HG02981 (cell line): ENCODE measurements around the gene OR10G6.
"Not testable (repeated sequence)": the region's sequence is repeated elsewhere in the genome, so short reads cannot be mapped to it uniquely, and the experiment has no call there.

ENCODE experiments used
- ATAC-seq: cut with Tn5 transposase; IDR thresholded peaks from one replicate; pipeline ENCODE4 v1.9.1; 2021; ENCODE audit warnings: mild to moderate bottlenecking, moderate library complexity; ENCODE audit not compliant: unreplicated experiment

The OR10G6 gene

GRCh38 chr11:123995119-123995518, at the start of gene OR10G6:
OR10G6 (minus strand) TSS chr11:123995161; CDS start chr11:123995161, 0 bp downstream.
- ATAC-seq: no peak

- ATAC-seq: no peak
Observed at GRCh38 chr11:124043420-124043819, 48.5 kb upstream of the OR10G6 start.

GRCh38 chr11:124041254-124041653, 46.3 kb upstream of the OR10G6 start, which contains the start of gene OR10G7:
OR10G7 (minus strand) TSS chr11:124041325; CDS start chr11:124039001, 2,324 bp downstream.
- ATAC-seq: no peak

- ATAC-seq: no peak
Observed at GRCh38 chr11:124039557-124039956, 44.6 kb upstream of the OR10G6 start.

- no peak for ATAC-seq
Observed at GRCh38 chr11:124036666-124037065, 41.7 kb upstream of the OR10G6 start.

GRCh38 chr11:124026498-124026897, 31.5 kb upstream of the OR10G6 start, which contains the start of gene OR10G8:
OR10G8 (plus strand) TSS chr11:124026798; CDS start chr11:124029623, 2,825 bp downstream.
- ATAC-seq: no peak

- not testable (repeated sequence) for ATAC-seq
Observed at GRCh38 chr11:124015837-124016236, 20.9 kb upstream of the OR10G6 start.

- no peak for ATAC-seq
Observed at GRCh38 chr11:124012697-124013096, 17.7 kb upstream of the OR10G6 start, which contains the start of gene OR10G4. OR10G4 (plus strand) TSS chr11:124012997; CDS start chr11:124015575, 2,578 bp downstream.

- ATAC-seq: no peak
Observed at GRCh38 chr11:123979311-123979710, 15.7 kb downstream of the OR10G6 start.

- no peak for ATAC-seq
Observed at GRCh38 chr11:123977731-123978347, 17.1 kb downstream of the OR10G6 start, which contains the start of gene OR10S1. OR10S1 (minus strand) TSS chr11:123977781; CDS start chr11:123977664, 117 bp downstream.

- no peak for ATAC-seq
Observed at GRCh38 chr11:123976770-123977560, 18.0 kb downstream of the OR10G6 start.

- ATAC-seq: no peak
Observed at GRCh38 chr11:123973816-123974215, 21.1 kb downstream of the OR10G6 start.

- ATAC-seq: no peak
Observed at GRCh38 chr11:123956752-123957151, 38.2 kb downstream of the OR10G6 start.

GRCh38 chr11:123945132-123945531, 49.8 kb downstream of the OR10G6 start:
- ATAC-seq: no peak
